Measurements from ENCODE around the gene ACSL4.

- TF ChIP-seq, protein P1, sequence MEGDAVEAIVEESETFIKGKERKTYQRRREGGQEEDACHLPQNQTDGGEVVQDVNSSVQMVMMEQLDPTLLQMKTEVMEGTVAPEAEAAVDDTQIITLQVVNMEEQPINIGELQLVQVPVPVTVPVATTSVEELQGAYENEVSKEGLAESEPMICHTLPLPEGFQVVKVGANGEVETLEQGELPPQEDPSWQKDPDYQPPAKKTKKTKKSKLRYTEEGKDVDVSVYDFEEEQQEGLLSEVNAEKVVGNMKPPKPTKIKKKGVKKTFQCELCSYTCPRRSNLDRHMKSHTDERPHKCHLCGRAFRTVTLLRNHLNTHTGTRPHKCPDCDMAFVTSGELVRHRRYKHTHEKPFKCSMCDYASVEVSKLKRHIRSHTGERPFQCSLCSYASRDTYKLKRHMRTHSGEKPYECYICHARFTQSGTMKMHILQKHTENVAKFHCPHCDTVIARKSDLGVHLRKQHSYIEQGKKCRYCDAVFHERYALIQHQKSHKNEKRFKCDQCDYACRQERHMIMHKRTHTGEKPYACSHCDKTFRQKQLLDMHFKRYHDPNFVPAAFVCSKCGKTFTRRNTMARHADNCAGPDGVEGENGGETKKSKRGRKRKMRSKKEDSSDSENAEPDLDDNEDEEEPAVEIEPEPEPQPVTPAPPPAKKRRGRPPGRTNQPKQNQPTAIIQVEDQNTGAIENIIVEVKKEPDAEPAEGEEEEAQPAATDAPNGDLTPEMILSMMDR (IDR thresholded peaks at IDR 0.05) = no peak
- TF ChIP-seq POLR2A (IDR thresholded peaks at IDR 0.05) = no peak
Observed at GRCh38 chrX:109709129-109709631, 23.9 kb downstream of the ACSL4 start.
